PC-3 (cell line): Measurements from ENCODE around the gene ADCY10.

Source experiments
- EZH2 ChIP-seq: fragments of 300-600 bp; sonication (generic); IDR thresholded peaks from one replicate; pipeline ENCODE4 v1.6.1; 2017; ENCODE audit warnings: antibody characterized with exemption, mild to moderate bottlenecking, low read length; ENCODE audit not compliant: unreplicated experiment
- EZH2phosphoT487 ChIP-seq: fragments of 300-600 bp; sonication (generic); IDR thresholded peaks from 2 replicates; pipeline ENCODE4 v1.6.1; 2018; ENCODE audit warnings: mild to moderate bottlenecking, antibody characterized with exemption, low read length, borderline replicate concordance
- TF ChIP-seq, protein P1 (sequence below): fragments of 300-600 bp; sonication (generic); conservative IDR thresholded peaks from 2 replicates; pipeline ENCODE4 v1.5.1; 2017; ENCODE audit warnings: antibody characterized with exemption, low read depth, mild to moderate bottlenecking, low read length

- TF ChIP-seq, protein P1, sequence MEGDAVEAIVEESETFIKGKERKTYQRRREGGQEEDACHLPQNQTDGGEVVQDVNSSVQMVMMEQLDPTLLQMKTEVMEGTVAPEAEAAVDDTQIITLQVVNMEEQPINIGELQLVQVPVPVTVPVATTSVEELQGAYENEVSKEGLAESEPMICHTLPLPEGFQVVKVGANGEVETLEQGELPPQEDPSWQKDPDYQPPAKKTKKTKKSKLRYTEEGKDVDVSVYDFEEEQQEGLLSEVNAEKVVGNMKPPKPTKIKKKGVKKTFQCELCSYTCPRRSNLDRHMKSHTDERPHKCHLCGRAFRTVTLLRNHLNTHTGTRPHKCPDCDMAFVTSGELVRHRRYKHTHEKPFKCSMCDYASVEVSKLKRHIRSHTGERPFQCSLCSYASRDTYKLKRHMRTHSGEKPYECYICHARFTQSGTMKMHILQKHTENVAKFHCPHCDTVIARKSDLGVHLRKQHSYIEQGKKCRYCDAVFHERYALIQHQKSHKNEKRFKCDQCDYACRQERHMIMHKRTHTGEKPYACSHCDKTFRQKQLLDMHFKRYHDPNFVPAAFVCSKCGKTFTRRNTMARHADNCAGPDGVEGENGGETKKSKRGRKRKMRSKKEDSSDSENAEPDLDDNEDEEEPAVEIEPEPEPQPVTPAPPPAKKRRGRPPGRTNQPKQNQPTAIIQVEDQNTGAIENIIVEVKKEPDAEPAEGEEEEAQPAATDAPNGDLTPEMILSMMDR, result no peak
- no peak for TF ChIP-seq EZH2
- TF ChIP-seq EZH2phosphoT487, result no peak
Measured at GRCh38 chr1:167864392-167865032, 49.4 kb downstream of the ADCY10 start.
